Bronchial epithelial cell (primary cell): ENCODE measurements around the gene CDC25A. TPM values are rescaled to one million over a fixed set of nuclear protein-coding genes. Genes with fewer than 3 reads are reported as not detected.

Experiments
- DNase-seq: peaks from one replicate; pipeline ENCODE4 v3.0.0-alpha.2; 2010; ENCODE audit warnings: low read depth
- FAIRE-seq: peaks from 2 replicates; lab custom pipeline; 2011; peaks lifted over from hg19 to GRCh38; lab: Jason Lieb, UNC
- H3K27me3 ChIP-seq: 2 replicates; pipeline ENCODE4 v1.5.1; 2011; ENCODE audit warnings: low read length; ENCODE audit not compliant: control insufficient read depth, insufficient read depth
- H3K36me3 ChIP-seq: 2 replicates; pipeline ENCODE4 v1.5.1; 2011; ENCODE audit warnings: low read length; ENCODE audit not compliant: control insufficient read depth, insufficient read depth
- H3K4me3 ChIP-seq: 2 replicates; pipeline ENCODE4 v1.5.1; 2011; ENCODE audit warnings: mild to moderate bottlenecking, low read depth, low read length, control low read depth
- CTCF ChIP-seq: IDR thresholded peaks from 2 replicates; pipeline ENCODE4 v1.5.1; 2011; ENCODE audit warnings: mild to moderate bottlenecking, moderate library complexity, low read length, control low read depth, inconsistent platforms; ENCODE audit not compliant: insufficient read depth, severe bottlenecking
- total RNA-seq: library from RNA; depleted of rRNA; stranded (reverse); fragments of >200 nt; gene quantifications from 2 replicates; pipeline ENCODE4 v1.2.1, GENCODE V29; 2014

Gene CDC25A
- total RNA-seq, 1 donor from 2014 or later = 2.4 TPM

GRCh38 chr3:48129921-48130320 lies 58.3 kb downstream of the CDC25A start:
- Histone ChIP-seq H3K36me3 (no peaks in the 10 kb centered on the region), H3K4me3 (no peak overlapping the region), H3K27me3 (no peaks in the 10 kb centered on the region)
- no peak for TF ChIP-seq CTCF
- FAIRE-seq (peak; percentile 40), DNase-seq (no peak)

- peak; percentile 48 for DNase-seq
Measured at GRCh38 chr3:48128774-48129173, 59.4 kb downstream of the CDC25A start.

GRCh38 chr3:48125886-48126622 lies 62.2 kb downstream of the CDC25A start:
- H3K27me3 ChIP-seq = no peaks in the 10 kb centered on the region
- H3K4me3 ChIP-seq = no peak overlapping the region
- no peaks in the 10 kb centered on the region for H3K36me3 ChIP-seq
- FAIRE-seq = no peak
- no peak for DNase-seq
- no peak for TF ChIP-seq CTCF

More at GRCh38 chr3:48128774-48129173, 59.4 kb downstream of the CDC25A start:
- Histone ChIP-seq H3K27me3 (no peaks in the 10 kb centered on the region), H3K4me3 (no peak overlapping the region), H3K36me3 (no peaks in the 10 kb centered on the region)
- FAIRE-seq = no peak
- no peak for TF ChIP-seq CTCF

- Histone ChIP-seq H3K27me3 (no peaks in the 10 kb centered on the region), H3K4me3 (no peak overlapping the region), H3K36me3 (no peaks in the 10 kb centered on the region)
- TF ChIP-seq CTCF = no peak
- FAIRE-seq (peak; percentile 76), DNase-seq (peak; percentile 72)
Measured at GRCh38 chr3:48125013-48125705, 63.1 kb downstream of the CDC25A start.

- no peak overlapping the region for H3K4me3 ChIP-seq
- FAIRE-seq (no peak), DNase-seq (no peak)
- no peak for TF ChIP-seq CTCF
- no peaks in the 10 kb centered on the region for H3K27me3 ChIP-seq
- no peaks in the 10 kb centered on the region for H3K36me3 ChIP-seq
Measured at GRCh38 chr3:48123346-48123745, 64.9 kb downstream of the CDC25A start.

- no peaks in the 10 kb centered on the region for H3K36me3 ChIP-seq
- H3K27me3 ChIP-seq = no peaks in the 10 kb centered on the region
- H3K4me3 ChIP-seq = no peak overlapping the region
- TF ChIP-seq CTCF = no peak
- DNase-seq (no peak), FAIRE-seq (no peak)
Measured at GRCh38 chr3:48122504-48122903, 65.7 kb downstream of the CDC25A start.
